Stomach smooth muscle (tissue), 2 donors: ENCODE measurements around the gene GLCE.

Source experiments
- H3K27ac ChIP-seq: one replicate; pipeline ENCODE4 v1.7.0; 2013; ENCODE audit warnings: mild to moderate bottlenecking, low read length, inconsistent platforms
- H3K27me3 ChIP-seq, 2 donors: one replicate each; pipeline ENCODE4 v1.7.0; 2013; ENCODE audit warnings: low read length in 2 of 2; ENCODE audit not compliant: insufficient read depth in 2 of 2, control insufficient read depth in 1 of 2
- H3K36me3 ChIP-seq, 2 donors: one replicate each; pipeline ENCODE4 v1.7.0; 2013; ENCODE audit warnings: low read length in 2 of 2; ENCODE audit not compliant: control insufficient read depth in 2 of 2, insufficient read depth in 2 of 2
- H3K4me1 ChIP-seq: one replicate; pipeline ENCODE4 v1.7.0; 2013; ENCODE audit warnings: low read length; ENCODE audit not compliant: control insufficient read depth, insufficient read depth
- H3K4me3 ChIP-seq, 2 donors: one replicate each; pipeline ENCODE4 v1.7.0; 2013; ENCODE audit warnings: low read length in 2 of 2
- H3K9ac ChIP-seq, 2 donors: one replicate each; pipeline ENCODE4 v1.7.0; 2013; ENCODE audit warnings: low read length in 2 of 2, mild to moderate bottlenecking in 1 of 2
- H3K9me3 ChIP-seq, 2 donors: one replicate each; pipeline ENCODE4 v1.7.0; 2013; ENCODE audit warnings: low read length in 2 of 2; ENCODE audit not compliant: control insufficient read depth in 2 of 2
- donor health status: healthy.
- donor health status: Pancreatic carcinoma.

Gene GLCE

DNA sequence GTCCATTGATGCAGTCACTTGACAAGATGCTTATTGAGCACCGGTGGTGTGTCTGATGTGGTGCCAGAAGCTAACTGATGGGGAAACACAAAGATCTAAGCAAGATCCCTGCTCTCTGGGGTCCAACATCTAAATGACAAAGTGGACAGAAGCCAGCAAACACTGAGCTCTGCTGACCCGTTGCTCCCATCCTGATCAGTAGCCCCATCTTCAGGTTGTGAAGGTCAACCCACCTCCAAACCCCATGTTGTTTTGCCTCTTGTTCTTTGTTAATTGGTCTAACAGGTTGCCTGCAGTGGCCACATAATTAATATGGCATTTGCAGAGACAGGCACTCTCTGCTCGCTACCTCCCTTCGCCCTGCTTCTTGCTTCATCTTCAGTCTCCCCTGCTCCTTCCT is 21.5 kb upstream of the GLCE start:
- H3K9me3 ChIP-seq: peaks cover 0 to 4% of the 10 kb centered on the region in 2 donors
- H3K27me3 ChIP-seq: peaks cover 0 to 16% of the 10 kb centered on the region in 2 donors
- H3K4me1 ChIP-seq: no peaks in the 10 kb centered on the region
- H3K4me3 ChIP-seq: no peak overlapping the region
- H3K9ac ChIP-seq: no peak overlapping the region
- no peaks in the 10 kb centered on the region for H3K36me3 ChIP-seq
- H3K27ac ChIP-seq: no peak overlapping the region

- no peaks in the 10 kb centered on the region for H3K4me1 ChIP-seq
- H3K4me3 ChIP-seq: no peak overlapping the region
- H3K36me3 ChIP-seq: no peaks in the 10 kb centered on the region
- no peak overlapping the region for H3K9ac ChIP-seq
- H3K9me3 ChIP-seq: peaks cover 0 to 4% of the 10 kb centered on the region in 2 donors
- H3K27me3 ChIP-seq: peaks cover 0 to 19% of the 10 kb centered on the region in 2 donors
- no peak overlapping the region for H3K27ac ChIP-seq
Measured at GRCh38 chr15:69140306-69140705, 20.1 kb upstream of the GLCE start.

DNA sequence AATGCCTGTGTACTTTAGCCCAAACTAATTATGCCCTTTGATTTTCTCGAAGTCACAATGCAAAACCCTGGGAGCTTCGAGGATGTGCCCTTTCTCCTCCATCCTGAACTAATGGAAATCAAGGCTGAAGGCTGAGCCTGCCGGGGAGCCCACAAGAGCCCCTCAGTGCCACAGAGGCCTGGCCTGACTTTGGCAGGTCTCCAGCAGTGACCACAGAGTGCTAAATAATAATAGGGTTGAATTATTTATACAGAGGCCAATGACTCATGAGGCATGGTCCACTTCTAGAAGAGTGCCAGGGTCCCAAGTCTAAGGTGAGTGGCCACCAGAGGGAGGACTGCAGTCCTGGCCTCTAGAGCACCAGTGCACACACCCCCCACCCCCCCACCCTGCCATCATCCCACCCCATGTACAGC is 19.1 kb upstream of the GLCE start:
- Histone ChIP-seq H3K36me3 (no peaks in the 10 kb centered on the region), H3K27ac (no peak overlapping the region), H3K9ac (no peak overlapping the region), H3K9me3 (peaks cover 0 to 4% of the 10 kb centered on the region in 2 donors), H3K27me3 (peaks cover 0 to 23% of the 10 kb centered on the region in 2 donors), H3K4me3 (no peak overlapping the region), H3K4me1 (peaks cover 2% of the 10 kb centered on the region)

DNA sequence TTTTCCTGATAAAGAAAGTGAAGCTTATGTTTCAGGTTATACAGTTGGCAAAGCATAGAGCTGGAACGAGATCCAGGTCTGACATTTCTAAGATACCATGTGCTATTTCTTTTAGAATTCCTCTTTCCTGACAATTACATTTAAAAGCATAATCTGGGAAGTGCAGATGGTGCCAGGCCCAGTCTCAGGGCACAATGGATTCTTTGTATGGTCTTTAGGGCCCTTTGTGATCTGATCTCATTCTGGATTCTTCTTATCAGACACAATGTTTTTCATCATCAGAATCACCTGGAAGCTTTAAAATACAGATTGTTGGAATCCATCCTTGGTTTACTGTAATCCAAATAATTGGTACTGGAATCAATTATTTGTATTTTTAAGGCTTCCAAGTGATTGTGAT is 18.6 kb upstream of the GLCE start:
- peaks cover 0 to 4% of the 10 kb centered on the region in 2 donors for H3K9me3 ChIP-seq
- H3K27ac ChIP-seq: no peak overlapping the region
- peaks cover 0 to 21% of the 10 kb centered on the region in 2 donors for H3K27me3 ChIP-seq

DNA sequence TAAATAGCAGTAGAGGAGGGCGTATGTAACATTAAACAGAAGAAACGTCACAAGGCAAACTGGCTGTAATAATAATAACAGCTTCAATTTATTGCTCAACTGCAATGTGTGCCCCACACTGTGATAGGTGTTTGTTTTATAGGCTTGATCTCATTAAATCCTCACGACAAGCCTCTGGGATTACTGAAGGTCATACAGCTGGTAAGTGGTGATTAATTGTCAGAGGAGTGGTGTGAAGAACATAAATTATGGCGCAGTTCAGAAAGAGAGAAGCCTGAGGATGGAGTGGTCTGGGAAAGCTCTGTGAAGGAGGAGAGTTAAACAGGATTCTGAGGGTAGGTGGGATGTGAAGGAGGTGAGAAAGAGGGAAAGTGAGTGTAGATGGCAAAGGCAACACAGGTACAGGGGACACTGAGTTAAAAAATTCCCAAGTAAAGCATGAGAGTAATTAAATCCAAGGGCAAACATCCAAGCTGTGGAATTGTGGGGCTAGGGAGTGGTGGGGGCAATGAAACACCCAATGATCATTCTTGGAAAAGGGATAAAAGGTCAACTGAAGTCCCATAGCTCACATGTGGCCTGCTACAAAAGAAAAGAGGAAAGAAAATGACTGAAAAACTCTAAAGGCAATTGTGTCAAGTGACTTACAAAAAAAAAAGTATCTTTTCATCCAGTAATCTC is 16.5 kb upstream of the GLCE start:
- peaks cover 0 to 25% of the 10 kb centered on the region in 2 donors for H3K27me3 ChIP-seq
- no peak overlapping the region for H3K9ac ChIP-seq
- H3K4me1 ChIP-seq: peaks cover 2% of the 10 kb centered on the region
- no peaks in the 10 kb centered on the region for H3K36me3 ChIP-seq
- H3K9me3 ChIP-seq: peaks cover 0 to 4% of the 10 kb centered on the region in 2 donors
- H3K27ac ChIP-seq: no peak overlapping the region
- no peak overlapping the region for H3K4me3 ChIP-seq

More for the DNA sequence above, 18.6 kb upstream of the GLCE start:
- H3K4me3 ChIP-seq: no peak overlapping the region
- H3K4me1 ChIP-seq: peaks cover 2% of the 10 kb centered on the region
- no peak overlapping the region for H3K9ac ChIP-seq
- H3K36me3 ChIP-seq: no peaks in the 10 kb centered on the region

DNA sequence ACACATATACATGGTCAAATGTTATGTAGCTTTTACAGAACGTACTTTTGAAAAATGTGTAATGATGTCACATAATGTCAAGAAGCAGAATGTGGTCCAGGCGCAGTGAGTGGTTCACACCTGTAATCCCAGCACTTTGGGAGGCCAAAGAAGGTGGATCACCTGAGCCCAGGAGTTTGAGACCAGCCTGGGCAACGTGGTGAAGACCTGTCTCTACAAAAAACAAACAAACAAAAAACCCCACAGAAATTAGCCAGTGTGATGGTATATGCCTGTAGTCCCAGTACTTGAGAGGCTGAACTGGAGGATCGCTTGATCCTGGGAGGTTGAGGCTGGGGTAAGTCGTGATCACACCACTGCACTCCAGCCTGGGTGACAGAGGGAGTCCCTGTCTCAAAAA is 15.9 kb upstream of the GLCE start:
- H3K36me3 ChIP-seq: no peaks in the 10 kb centered on the region
- H3K27me3 ChIP-seq: peaks cover 0 to 25% of the 10 kb centered on the region in 2 donors
- no peak overlapping the region for H3K4me3 ChIP-seq
- H3K27ac ChIP-seq: no peak overlapping the region
- H3K9ac ChIP-seq: no peak overlapping the region
- H3K4me1 ChIP-seq: peaks cover 2% of the 10 kb centered on the region
- peaks cover 0 to 4% of the 10 kb centered on the region in 2 donors for H3K9me3 ChIP-seq

DNA sequence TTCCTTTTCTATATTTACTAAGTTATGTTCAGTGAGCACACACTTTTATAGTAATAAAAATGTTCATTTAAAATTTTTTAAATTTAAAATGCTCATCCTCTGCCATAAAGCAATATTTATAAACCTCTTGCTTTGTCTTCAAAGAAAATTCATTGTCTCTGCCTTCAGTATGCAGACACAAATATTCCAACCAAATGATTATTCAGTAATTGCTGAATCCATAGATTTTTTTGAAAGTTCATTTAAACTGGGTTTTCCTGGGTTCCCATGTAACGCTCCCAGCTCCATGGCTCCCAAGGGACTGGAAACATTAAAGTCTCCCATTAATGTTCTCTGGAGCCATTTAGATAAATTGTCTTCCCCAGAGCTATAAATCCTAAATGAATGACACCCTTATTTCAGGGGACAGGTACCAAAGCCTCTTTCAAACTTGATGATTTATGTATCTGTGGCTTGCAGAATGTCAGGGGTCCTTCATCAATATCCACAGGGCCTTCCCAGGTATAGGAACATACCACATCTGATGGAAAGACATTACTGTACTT is 15.2 kb upstream of the GLCE start:
- Histone ChIP-seq H3K36me3 (no peaks in the 10 kb centered on the region), H3K27ac (no peak overlapping the region)

GRCh38 chr15:69145694-69146492 is 14.5 kb upstream of the GLCE start:
- Histone ChIP-seq H3K36me3 (no peaks in the 10 kb centered on the region), H3K27ac (no peak overlapping the region), H3K9ac (no peak overlapping the region), H3K9me3 (peaks cover 0 to 4% of the 10 kb centered on the region in 2 donors), H3K27me3 (peaks cover 3 to 35% of the 10 kb centered on the region in 2 donors), H3K4me1 (peaks cover 2% of the 10 kb centered on the region), H3K4me3 (no peak overlapping the region)

More for the DNA sequence above, 15.2 kb upstream of the GLCE start:
- peaks cover 0 to 4% of the 10 kb centered on the region in 2 donors for H3K9me3 ChIP-seq
- no peak overlapping the region for H3K4me3 ChIP-seq
- no peak overlapping the region for H3K9ac ChIP-seq
- peaks cover under 1 to 31% of the 10 kb centered on the region in 2 donors for H3K27me3 ChIP-seq
- H3K4me1 ChIP-seq: peaks cover 2% of the 10 kb centered on the region

DNA sequence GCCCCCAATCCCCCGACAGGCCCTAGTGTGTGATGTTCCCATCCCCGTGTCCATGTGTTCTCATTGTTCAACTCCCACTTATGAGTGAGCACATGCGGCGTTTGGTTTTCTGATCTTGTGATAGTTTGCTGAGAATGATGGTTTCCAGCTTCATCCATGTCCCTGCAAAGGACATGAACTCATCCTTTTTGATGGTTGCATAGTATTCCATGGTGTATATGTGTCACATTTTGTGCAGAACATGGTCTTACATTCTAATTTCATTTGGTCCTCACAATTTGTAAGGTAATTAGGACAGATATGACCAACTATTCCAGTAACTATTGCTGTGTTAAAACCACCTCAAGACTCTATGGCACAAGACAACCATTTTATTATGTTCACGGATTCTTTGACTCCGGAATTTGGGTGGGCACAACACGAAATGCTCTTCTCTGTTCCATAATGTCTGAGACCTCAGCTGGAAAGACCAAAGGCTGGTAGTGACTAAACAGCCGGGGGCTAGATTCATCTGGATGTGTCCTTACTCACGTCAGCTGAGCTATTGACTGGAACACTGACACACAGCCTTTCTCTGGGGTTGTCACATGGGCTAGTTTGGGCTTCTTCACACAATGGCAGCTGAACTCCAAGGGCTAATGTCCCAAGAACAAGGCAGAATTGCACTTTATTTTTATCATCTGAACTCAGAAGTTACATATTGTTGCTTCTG is 13.6 kb upstream of the GLCE start:
- Histone ChIP-seq H3K4me3 (no peak overlapping the region), H3K4me1 (peaks cover 2% of the 10 kb centered on the region), H3K36me3 (no peaks in the 10 kb centered on the region), H3K27ac (no peak overlapping the region), H3K27me3 (peaks cover 3 to 35% of the 10 kb centered on the region in 2 donors), H3K9me3 (peaks cover 0 to 4% of the 10 kb centered on the region in 2 donors), H3K9ac (no peak overlapping the region)

GRCh38 chr15:69148465-69148864 is 12.0 kb upstream of the GLCE start:
- Histone ChIP-seq H3K9ac (no peak overlapping the region), H3K36me3 (no peaks in the 10 kb centered on the region), H3K27me3 (peaks cover 3 to 28% of the 10 kb centered on the region in 2 donors), H3K4me1 (peaks cover 2% of the 10 kb centered on the region), H3K4me3 (no peak overlapping the region), H3K27ac (no peak overlapping the region), H3K9me3 (no peaks in the 10 kb centered on the region)
